ENCODE data around the gene CBFB.

CBFB gene

GRCh38 chr16:67055712-67056487, 27.0 kb downstream of the CBFB start:
- Histone ChIP-seq H3K4me3 (no peak overlapping the region), H3K27ac (no peak overlapping the region)
- TF ChIP-seq CTCF (IDR thresholded peaks at IDR 0.05), result no peak
- no peak for DNase-seq (ENCODE audit: low spot score)

GRCh38 chr16:67063008-67063407, 34.1 kb downstream of the CBFB start:
- TF ChIP-seq CTCF (IDR thresholded peaks at IDR 0.05), result no peak

GRCh38 chr16:67068212-67068753, 39.3 kb downstream of the CBFB start:
- H3K27ac ChIP-seq, result no peak overlapping the region
- no peak for DNase-seq (ENCODE audit: low spot score)
- H3K4me3 ChIP-seq, result no peak overlapping the region
- no peak for TF ChIP-seq CTCF (IDR thresholded peaks at IDR 0.05)

More at GRCh38 chr16:67063008-67063407, 34.1 kb downstream of the CBFB start:
- Histone ChIP-seq H3K4me3 (no peak overlapping the region), H3K27ac (no peak overlapping the region)
- DNase-seq (ENCODE audit: low spot score), result no peak

- no peak overlapping the region for H3K27ac ChIP-seq
- H3K4me3 ChIP-seq, result no peak overlapping the region
- TF ChIP-seq CTCF (IDR thresholded peaks at IDR 0.05), result no peak
- no peak for DNase-seq (ENCODE audit: low spot score)
Observed at GRCh38 chr16:67071476-67072048, 42.6 kb downstream of the CBFB start.

GRCh38 chr16:67075331-67075730, 46.4 kb downstream of the CBFB start:
- no peak for DNase-seq (ENCODE audit: low spot score)
- H3K4me3 ChIP-seq, result no peak overlapping the region
- TF ChIP-seq CTCF (IDR thresholded peaks at IDR 0.05), result no peak
- no peak overlapping the region for H3K27ac ChIP-seq

- Histone ChIP-seq H3K4me3 (no peak overlapping the region), H3K27ac (no peak overlapping the region)
- DNase-seq (ENCODE audit: low spot score), result no peak
- no peak for TF ChIP-seq CTCF (IDR thresholded peaks at IDR 0.05)
Observed at GRCh38 chr16:67077871-67078270, 48.9 kb downstream of the CBFB start.

- Histone ChIP-seq H3K27ac (no peak overlapping the region), H3K4me3 (no peak overlapping the region)
- no peak for DNase-seq (ENCODE audit: low spot score)
- TF ChIP-seq CTCF (IDR thresholded peaks at IDR 0.05), result no peak
Observed at GRCh38 chr16:67082100-67082499, 53.2 kb downstream of the CBFB start.

Data from coronary artery (tissue), 2 donors.